Suprapubic skin (tissue), 4 donors: Measurements from ENCODE around the gene ANKRD17.

ENCODE experiments used
- CTCF ChIP-seq, 2 donors: fragments of 200-600 bp in 1 of 2; fragments of 450-650 bp in 1 of 2; sonication (generic) in 1 of 2; IDR thresholded peaks; one replicate each; pipeline ENCODE4 v1.5.1; 2016 to 2019; ENCODE audit warnings: antibody characterized with exemption in 2 of 2, mild to moderate bottlenecking in 1 of 2, moderate library complexity in 1 of 2
- EP300 ChIP-seq: sonication (generic); formaldehyde crosslinking; IDR thresholded peaks from one replicate; pipeline ENCODE4 v1.6.1; 2017; ENCODE audit warnings: antibody characterized with exemption
- POLR2A ChIP-seq, 2 donors: fragments of 450-650 bp; IDR thresholded peaks; one replicate each; pipeline ENCODE4 v1.6.1; 2017; ENCODE audit warnings: antibody characterized with exemption in 2 of 2, mild to moderate bottlenecking in 2 of 2, moderate library complexity in 2 of 2
- POLR2AphosphoS5 ChIP-seq, 3 donors: sonication (generic); formaldehyde crosslinking; IDR thresholded peaks; one replicate each; pipeline ENCODE4 v1.6.1; 2017; ENCODE audit warnings: antibody characterized with exemption in 3 of 3

DNA sequence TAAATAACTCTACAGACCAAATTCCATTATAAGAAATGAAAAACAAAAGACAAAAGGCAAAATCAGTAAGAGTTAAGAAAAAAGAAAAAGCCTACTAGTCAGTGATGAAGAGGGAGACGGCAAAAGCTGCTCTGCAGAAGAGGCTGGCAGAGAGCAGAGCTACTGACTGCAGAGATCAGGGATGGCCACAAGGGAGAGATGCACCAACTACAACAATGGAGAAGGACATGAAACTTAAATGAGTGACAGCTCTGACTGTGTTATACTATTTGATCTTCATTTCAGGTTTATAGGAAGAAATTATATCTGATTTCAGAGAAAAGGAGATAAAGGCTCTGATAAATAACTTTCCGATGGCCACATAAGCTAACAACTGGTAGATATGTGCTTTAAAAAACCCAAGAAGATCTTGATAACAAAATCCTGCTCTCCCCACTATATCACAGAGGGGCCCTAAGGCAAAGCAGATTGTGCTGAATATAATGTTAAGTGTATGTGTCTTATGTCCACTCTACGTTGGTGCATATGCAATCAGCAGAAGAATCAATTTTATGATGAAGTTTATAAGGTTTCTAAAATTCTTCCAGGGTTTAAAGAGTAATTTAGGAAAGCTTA, 130.7 kb downstream of the ANKRD17 start:
- TF ChIP-seq EP300: no peak
- no peak for TF ChIP-seq POLR2A (IDR thresholded peaks at IDR 0.05)
- TF ChIP-seq CTCF (IDR thresholded peaks at IDR 0.05): peak in 1 of 2 donors; percentile 9
- no peak for TF ChIP-seq POLR2AphosphoS5 (IDR thresholded peaks at IDR 0.05)
